Neural cell (in vitro differentiated cells): ENCODE results near the gene CEP85L. TPM values are rescaled to one million over a fixed set of nuclear protein-coding genes. Genes with fewer than 3 reads are reported as not detected.

ENCODE experiments used
- H2AFZ ChIP-seq: fragments of 200-600, 300-800 bp; sonication (generic), shearing (Covaris generic); 2 replicates; pipeline ENCODE4 v1.6.0; 2014; ENCODE audit warnings: low read depth, mild to moderate bottlenecking, antibody characterized with exemption, low read length, moderate library complexity
- H3F3A ChIP-seq: fragments of 200-600 bp; shearing (Covaris generic); 2 replicates; pipeline ENCODE4 v1.6.1; 2016; ENCODE audit warnings: mild to moderate bottlenecking, moderate library complexity, mixed read lengths, antibody characterized with exemption, low read length; ENCODE audit not compliant: insufficient read depth, poor library complexity, severe bottlenecking
- H3K27ac ChIP-seq: fragments of 200-600, 300-800 bp; sonication (generic), shearing (Covaris generic); 2 replicates; pipeline ENCODE4 v1.5.1; 2014; ENCODE audit warnings: mild to moderate bottlenecking, low read length, moderate library complexity
- H3K27me3 ChIP-seq: fragments of 300-800, 200-600 bp; sonication (generic), shearing (Covaris generic); 2 replicates; pipeline ENCODE4 v1.6.0; 2014; ENCODE audit warnings: mild to moderate bottlenecking, low read depth, low read length, moderate library complexity; ENCODE audit not compliant: insufficient read depth
- H3K36me3 ChIP-seq: fragments of 300-800, 200-600 bp; sonication (generic), shearing (Covaris generic); 2 replicates; pipeline ENCODE4 v1.5.1; 2014; ENCODE audit warnings: mild to moderate bottlenecking, antibody characterized with exemption, low read length, moderate library complexity; ENCODE audit not compliant: insufficient read depth
- H3K4me2 ChIP-seq: fragments of 300-800, 200-600 bp; sonication (generic), shearing (Covaris generic); 2 replicates; pipeline ENCODE4 v1.6.0; 2014; ENCODE audit warnings: mild to moderate bottlenecking, low read length
- H3K4me3 ChIP-seq: fragments of 300-800, 200-600 bp; sonication (generic), shearing (Covaris generic); 2 replicates; pipeline ENCODE4 v1.5.1; 2014; ENCODE audit warnings: mild to moderate bottlenecking, low read length, moderate library complexity
- H3K79me2 ChIP-seq: fragments of 200-600 bp; shearing (Covaris generic); replicated peaks from 2 replicates; pipeline ENCODE4 v1.6.0; 2014; ENCODE audit warnings: mild to moderate bottlenecking, low read length, moderate library complexity; ENCODE audit not compliant: insufficient read depth
- H3K9ac ChIP-seq: fragments of 300-800, 200-600 bp; sonication (generic), shearing (Covaris generic); 2 replicates; pipeline ENCODE4 v1.6.1; 2016; ENCODE audit warnings: mild to moderate bottlenecking, low read length, mixed read lengths
- H3K9me2 ChIP-seq: fragments of 200-600 bp; shearing (Covaris generic); 2 replicates; pipeline ENCODE4 v1.6.1; 2016; ENCODE audit warnings: mild to moderate bottlenecking, low read length, mixed read lengths; ENCODE audit not compliant: insufficient read depth
- H3K9me3 ChIP-seq: fragments of 200-600, 300-800 bp; sonication (generic), shearing (Covaris generic); 2 replicates; pipeline ENCODE4 v1.6.1; 2016; ENCODE audit warnings: mild to moderate bottlenecking, mixed run types, low read length, moderate library complexity, mixed read lengths
- H4K20me1 ChIP-seq: fragments of 200-600 bp; shearing (Covaris generic); 2 replicates; pipeline ENCODE4 v1.6.1; 2016; ENCODE audit warnings: mild to moderate bottlenecking, mixed run types; ENCODE audit not compliant: insufficient read depth
- EP300 ChIP-seq: fragments of 450-650 bp; conservative IDR thresholded peaks from 2 replicates; pipeline ENCODE4 v1.6.1; 2014; ENCODE audit warnings: antibody characterized with exemption, mild to moderate bottlenecking, moderate library complexity; ENCODE audit not compliant: poor library complexity, severe bottlenecking
- EZH2 ChIP-seq: fragments of 200-600, 300-800 bp; shearing (Covaris generic), sonication (generic); IDR thresholded peaks from 2 replicates; pipeline ENCODE4 v1.6.1; 2014; ENCODE audit warnings: antibody characterized with exemption, low read length, borderline replicate concordance, mild to moderate bottlenecking; ENCODE audit not compliant: insufficient read depth, poor library complexity, severe bottlenecking
- MXI1 ChIP-seq: fragments of 450-650 bp; conservative IDR thresholded peaks from 2 replicates; pipeline ENCODE4 v1.6.1; 2014; ENCODE audit warnings: antibody characterized with exemption, mild to moderate bottlenecking; ENCODE audit not compliant: poor library complexity, severe bottlenecking
- POLR2AphosphoS5 ChIP-seq: IDR thresholded peaks from 2 replicates; pipeline ENCODE4 v1.6.1; 2012
- RAD21 ChIP-seq: fragments of 450-650 bp; conservative IDR thresholded peaks from 2 replicates; pipeline ENCODE4 v1.6.1; 2014; ENCODE audit warnings: antibody characterized with exemption, mild to moderate bottlenecking, moderate library complexity
- REST ChIP-seq: IDR thresholded peaks from 2 replicates; pipeline ENCODE4 v1.6.1; 2012; ENCODE audit warnings: borderline replicate concordance
- SMC3 ChIP-seq: fragments of 450-650 bp; conservative IDR thresholded peaks from 2 replicates; pipeline ENCODE4 v1.6.1; 2014; ENCODE audit warnings: antibody characterized with exemption, mild to moderate bottlenecking, moderate library complexity; ENCODE audit not compliant: poor library complexity
- TAF1 ChIP-seq: IDR thresholded peaks from 2 replicates; pipeline ENCODE4 v1.6.1; 2012; ENCODE audit warnings: low read depth
- polyA plus RNA-seq: library from polyadenylated mRNA; depleted of rRNA; stranded (reverse); fragments of >200 nt; gene quantifications from 2 replicates; pipeline ENCODE4 v1.2.3, GENCODE V29; 2014
- TF ChIP-seq, protein P1 (sequence below): fragments of 450-650 bp; IDR thresholded peaks from 2 replicates; pipeline ENCODE4 v1.5.1; 2014; ENCODE audit warnings: antibody characterized with exemption, mild to moderate bottlenecking, moderate library complexity; ENCODE audit not compliant: poor library complexity, severe bottlenecking

CEP85L gene
- polyA plus RNA-seq, 1 donor from 2014 or later: 17.0 TPM

GRCh38 chr6:118488631-118489030 lies 162.8 kb downstream of the CEP85L start:
- Histone ChIP-seq H4K20me1 (no peaks in the 10 kb centered on the region), H3K9me3 (peaks cover 8% of the 10 kb centered on the region), H3K79me2 (no peaks in the 10 kb centered on the region), H3K27ac (no peak overlapping the region), H3K9ac (no peak overlapping the region), H3K27me3 (no peaks in the 10 kb centered on the region), H3K36me3 (no peaks in the 10 kb centered on the region), H3K4me2 (no peak overlapping the region), H3K9me2 (no peaks in the 10 kb centered on the region), H3K4me3 (no peak overlapping the region), H3F3A (no peaks in the 10 kb centered on the region), H2AFZ (no peak overlapping the region)
- TF ChIP-seq SMC3 (no peak), EP300 (no peak), REST (no peak), RAD21 (no peak), EZH2 (no peak), MXI1 (no peak), POLR2AphosphoS5 (no peak)
- TF ChIP-seq, protein P1, sequence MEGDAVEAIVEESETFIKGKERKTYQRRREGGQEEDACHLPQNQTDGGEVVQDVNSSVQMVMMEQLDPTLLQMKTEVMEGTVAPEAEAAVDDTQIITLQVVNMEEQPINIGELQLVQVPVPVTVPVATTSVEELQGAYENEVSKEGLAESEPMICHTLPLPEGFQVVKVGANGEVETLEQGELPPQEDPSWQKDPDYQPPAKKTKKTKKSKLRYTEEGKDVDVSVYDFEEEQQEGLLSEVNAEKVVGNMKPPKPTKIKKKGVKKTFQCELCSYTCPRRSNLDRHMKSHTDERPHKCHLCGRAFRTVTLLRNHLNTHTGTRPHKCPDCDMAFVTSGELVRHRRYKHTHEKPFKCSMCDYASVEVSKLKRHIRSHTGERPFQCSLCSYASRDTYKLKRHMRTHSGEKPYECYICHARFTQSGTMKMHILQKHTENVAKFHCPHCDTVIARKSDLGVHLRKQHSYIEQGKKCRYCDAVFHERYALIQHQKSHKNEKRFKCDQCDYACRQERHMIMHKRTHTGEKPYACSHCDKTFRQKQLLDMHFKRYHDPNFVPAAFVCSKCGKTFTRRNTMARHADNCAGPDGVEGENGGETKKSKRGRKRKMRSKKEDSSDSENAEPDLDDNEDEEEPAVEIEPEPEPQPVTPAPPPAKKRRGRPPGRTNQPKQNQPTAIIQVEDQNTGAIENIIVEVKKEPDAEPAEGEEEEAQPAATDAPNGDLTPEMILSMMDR: no peak

GRCh38 chr6:118485601-118486550 lies 165.5 kb downstream of the CEP85L start:
- Histone ChIP-seq H3K79me2 (no peaks in the 10 kb centered on the region), H3K9ac (no peak overlapping the region), H3F3A (no peaks in the 10 kb centered on the region), H3K27ac (no peak overlapping the region), H3K9me3 (peaks cover 8% of the 10 kb centered on the region), H3K4me3 (no peak overlapping the region), H4K20me1 (no peaks in the 10 kb centered on the region), H3K9me2 (no peaks in the 10 kb centered on the region), H2AFZ (no peak overlapping the region), H3K36me3 (no peaks in the 10 kb centered on the region), H3K4me2 (no peak overlapping the region), H3K27me3 (no peaks in the 10 kb centered on the region)
- TF ChIP-seq EZH2: no peak
- no peak for TF ChIP-seq RAD21
- no peak for TF ChIP-seq TAF1
- no peak for TF ChIP-seq REST
- no peak for TF ChIP-seq MXI1
- TF ChIP-seq, protein P1: no peak
- TF ChIP-seq POLR2AphosphoS5: no peak
- no peak for TF ChIP-seq EP300
